HepG2 (cell line): ENCODE measurements around the gene FUT6. TPM values are rescaled to one million over a fixed set of nuclear protein-coding genes. Genes with fewer than 3 reads are reported as not detected.
A peak's percentile ranks its signal among the peaks of the same experiment; 100 is the strongest.

ENCODE experiments used
- BRD4 ChIP-seq: sonication (generic); formaldehyde crosslinking; IDR thresholded peaks from 2 replicates; pipeline ENCODE4 v1.4.0; 2020; ENCODE audit warnings: missing genetic modification reagents
- FOXK2 ChIP-seq: fragments of 450-650 bp; IDR thresholded peaks from 2 replicates; pipeline ENCODE4 v1.6.1; 2016
- GATAD2A ChIP-seq: IDR thresholded peaks from 2 replicates; pipeline ENCODE4 v1.6.1; 2016
- HDAC2 ChIP-seq: sonication (generic); formaldehyde crosslinking; IDR thresholded peaks from 2 replicates; pipeline ENCODE4 v1.4.0; 2020; ENCODE audit warnings: missing genetic modification reagents
- HNF1A ChIP-seq, 2 experiments: sonication (generic) in 1 of 2; formaldehyde crosslinking in 1 of 2; IDR thresholded peaks; 2 replicates each; pipeline versions ENCODE4 v1.4.0 to v1.6.1; 2016 to 2020; ENCODE audit warnings: borderline replicate concordance in 1 of 2, low read depth in 1 of 2, mild to moderate bottlenecking in 1 of 2, missing genetic modification reagents in 1 of 2
- HNF1B ChIP-seq: sonication (generic); formaldehyde crosslinking; IDR thresholded peaks from 2 replicates; pipeline ENCODE4 v1.5.1; 2020; ENCODE audit warnings: mild to moderate bottlenecking, moderate library complexity, missing genetic modification reagents
- HNF4A ChIP-seq: sonication (generic); formaldehyde crosslinking; IDR thresholded peaks from 2 replicates; pipeline ENCODE4 v1.4.0; 2020; ENCODE audit warnings: missing genetic modification reagents
- NFE2L2 ChIP-seq: fragments of 150-350 bp; IDR thresholded peaks from 2 replicates; pipeline ENCODE4 v1.6.1; 2014; ENCODE audit warnings: low read length
- REPIN1 ChIP-seq: sonication (generic); formaldehyde crosslinking; IDR thresholded peaks from 2 replicates; pipeline ENCODE4 v1.8.0; 2022; ENCODE audit warnings: missing genetic modification reagents, low read depth, mild to moderate bottlenecking, borderline replicate concordance
- SP5 ChIP-seq: IDR thresholded peaks from 2 replicates; pipeline ENCODE4 v1.6.1; 2016; ENCODE audit warnings: low read depth, borderline replicate concordance
- THYN1 ChIP-seq: sonication (generic); formaldehyde crosslinking; IDR thresholded peaks from 2 replicates; pipeline ENCODE4 v1.8.1; 2023; ENCODE audit warnings: low read depth, mild to moderate bottlenecking, moderate library complexity, missing genetic modification reagents, borderline replicate concordance
- ZBTB37 ChIP-seq: sonication (generic); formaldehyde crosslinking; IDR thresholded peaks from 2 replicates; pipeline ENCODE4 v1.4.0; 2020; ENCODE audit warnings: mild to moderate bottlenecking, missing genetic modification reagents
- ZNF12 ChIP-seq: sonication (generic); formaldehyde crosslinking; IDR thresholded peaks from 2 replicates; pipeline ENCODE4 v1.5.0; 2020; ENCODE audit warnings: missing genetic modification reagents
- ZNF274 ChIP-seq: sonication (generic); formaldehyde crosslinking; IDR thresholded peaks from 2 replicates; pipeline ENCODE4 v1.5.1; 2020; ENCODE audit warnings: mild to moderate bottlenecking, missing genetic modification reagents
- ZNF329 ChIP-seq: sonication (generic); formaldehyde crosslinking; IDR thresholded peaks from 2 replicates; pipeline ENCODE4 v1.9.0; 2021; ENCODE audit warnings: low read depth, mild to moderate bottlenecking, missing genetic modification reagents
- ZNF563 ChIP-seq: sonication (generic); formaldehyde crosslinking; IDR thresholded peaks from 2 replicates; pipeline ENCODE4 v1.8.0; 2022; ENCODE audit warnings: mild to moderate bottlenecking, moderate library complexity, missing genetic modification reagents
- ZNF713 ChIP-seq: sonication (generic); formaldehyde crosslinking; IDR thresholded peaks from 2 replicates; pipeline ENCODE4 v1.4.0; 2020; ENCODE audit warnings: mild to moderate bottlenecking, missing genetic modification reagents
- ZNF782 ChIP-seq: sonication (generic); formaldehyde crosslinking; IDR thresholded peaks from 2 replicates; pipeline ENCODE4 v1.4.0; 2020; ENCODE audit warnings: missing genetic modification reagents, mild to moderate bottlenecking, borderline replicate concordance
- polyA plus RNA-seq, 8 experiments: library from polyadenylated mRNA; depleted of rRNA in 3 of 8; stranded (reverse) in 7 of 8; unstranded in 1 of 8; fragments of >200 nt; fragmentation: Illumina TruSeq in 4 of 8; extraction: Trizol in 4 of 8; gene quantifications; 2 replicates each; pipeline versions ENCODE4 v1.2.1 to v1.2.3, GENCODE V29; 2011 to 2016; ENCODE audit warnings: low read depth in 4 of 8, missing spikeins in 1 of 8, mixed read lengths in 1 of 8; ENCODE audit not compliant: insufficient read depth in 1 of 8
- total RNA-seq, 5 experiments: library from RNA; depleted of rRNA; stranded (reverse); fragments of >200 nt; fragmentation: Illumina TruSeq; extraction: Trizol; gene quantifications; 2 replicates each; pipeline ENCODE4 v1.2.3, GENCODE V29; 2016; ENCODE audit warnings: low read depth in 1 of 5
- TF ChIP-seq, protein P1 (sequence below): sonication (generic); formaldehyde crosslinking; IDR thresholded peaks from 2 replicates; pipeline ENCODE4 v1.4.0; 2020; ENCODE audit warnings: mild to moderate bottlenecking, missing genetic modification reagents

Gene FUT6
- total and polyA plus RNA-seq, 2 of the 13 experiments (the other 11 are each of a cell fraction or from before 2014, with no cell fraction given) = 8.2 to 27.7 TPM

- TF ChIP-seq NFE2L2 (no peak), ZNF563 (CRISPR knock-in tag) (no peak), HNF1B (CRISPR knock-in tag) (0 out of 2 replicates have a peak, but pooled peaks have one; percentile 8), FOXK2 (no peak), ZNF329 (CRISPR knock-in tag) (0 out of 2 replicates have a peak, but pooled peaks have one; percentile 41), ZNF12 (CRISPR knock-in tag) (0 out of 2 replicates have a peak, but pooled peaks have one; percentile 20), ZNF274 (CRISPR knock-in tag) (0 out of 2 replicates have a peak, but pooled peaks have one; percentile 19), THYN1 (CRISPR knock-in tag) (no peak), HNF4A (CRISPR knock-in tag) (peak; percentile 24; the same call in 1 of the 2 replicates), BRD4 (CRISPR knock-in tag) (no peak), ZNF782 (CRISPR knock-in tag) (peak; percentile 59; the same call in 1 of the 2 replicates), ZNF713 (CRISPR knock-in tag) (no peak), REPIN1 (no peak), ZBTB37 (CRISPR knock-in tag) (no peak), HNF1A (IDR thresholded peaks at IDR 0.05; ENCODE audit: low read depth) (no peak), HNF1A (CRISPR knock-in tag; IDR thresholded peaks at IDR 0.05; ENCODE audit: borderline replicate concordance) (peak; percentile 26; the same call in 1 of the 2 replicates), HDAC2 (CRISPR knock-in tag) (0 out of 2 replicates have a peak, but pooled peaks have one; percentile 28), GATAD2A (CRISPR knock-in tag) (0 out of 2 replicates have a peak, but pooled peaks have one; percentile 40), SP5 (CRISPR knock-in tag) (0 out of 2 replicates have a peak, but pooled peaks have one; percentile 2)
- TF ChIP-seq, protein P1, sequence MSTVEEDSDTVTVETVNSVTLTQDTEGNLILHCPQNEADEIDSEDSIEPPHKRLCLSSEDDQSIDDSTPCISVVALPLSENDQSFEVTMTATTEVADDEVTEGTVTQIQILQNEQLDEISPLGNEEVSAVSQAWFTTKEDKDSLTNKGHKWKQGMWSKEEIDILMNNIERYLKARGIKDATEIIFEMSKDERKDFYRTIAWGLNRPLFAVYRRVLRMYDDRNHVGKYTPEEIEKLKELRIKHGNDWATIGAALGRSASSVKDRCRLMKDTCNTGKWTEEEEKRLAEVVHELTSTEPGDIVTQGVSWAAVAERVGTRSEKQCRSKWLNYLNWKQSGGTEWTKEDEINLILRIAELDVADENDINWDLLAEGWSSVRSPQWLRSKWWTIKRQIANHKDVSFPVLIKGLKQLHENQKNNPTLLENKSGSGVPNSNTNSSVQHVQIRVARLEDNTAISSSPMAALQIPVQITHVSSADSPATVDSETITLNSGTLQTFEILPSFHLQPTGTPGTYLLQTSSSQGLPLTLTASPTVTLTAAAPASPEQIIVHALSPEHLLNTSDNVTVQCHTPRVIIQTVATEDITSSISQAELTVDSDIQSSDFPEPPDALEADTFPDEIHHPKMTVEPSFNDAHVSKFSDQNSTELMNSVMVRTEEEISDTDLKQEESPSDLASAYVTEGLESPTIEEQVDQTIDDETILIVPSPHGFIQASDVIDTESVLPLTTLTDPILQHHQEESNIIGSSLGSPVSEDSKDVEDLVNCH (CRISPR knock-in tag) = no peak
Observed at GRCh38 chr19:5837761-5838352, 1.6 kb downstream of the FUT6 start (continued).
